Thoracic aorta (tissue), 2 donors: ENCODE measurements around the gene SCN3A. TPM values are rescaled to one million over a fixed set of nuclear protein-coding genes. Genes with fewer than 3 reads are reported as not detected.

Experiments used
- ATAC-seq: fragments of 150-250 bp; one replicate; pipeline ENCODE4 v1.8.0; 2017; ENCODE audit warnings: low read depth; ENCODE audit not compliant: insufficient number of reproducible peaks, low FRiP score
- DNase-seq: peaks from one replicate; pipeline ENCODE4 v3.0.0-alpha.2; 2020; ENCODE audit warnings: low spot score
- H3K27ac ChIP-seq, 2 donors: fragments of 200-600 bp; sonication (generic); 1 replicate in 1 of 2; 2 replicates in 1 of 2; pipeline ENCODE4 v1.5.1; 2016; ENCODE audit warnings: mild to moderate bottlenecking in 2 of 2, moderate library complexity in 2 of 2
- H3K27me3 ChIP-seq: fragments of 200-600 bp; sonication (generic); replicated peaks from 2 replicates; pipeline ENCODE4 v1.6.0; 2016; ENCODE audit warnings: mild to moderate bottlenecking; ENCODE audit not compliant: insufficient read depth
- H3K36me3 ChIP-seq: fragments of 200-600 bp; sonication (generic); one replicate; pipeline ENCODE4 v1.5.1; 2016
- H3K4me1 ChIP-seq, 2 donors: fragments of 200-600 bp; sonication (generic); 1 replicate in 1 of 2; 2 replicates in 1 of 2; pipeline versions ENCODE4 v1.5.1 to v1.6.0; 2016; ENCODE audit warnings: low read depth in 2 of 2, mild to moderate bottlenecking in 1 of 2; ENCODE audit not compliant: control insufficient read depth in 1 of 2
- H3K4me3 ChIP-seq: fragments of 200-600 bp; sonication (generic); 2 replicates; pipeline ENCODE4 v1.5.1; 2016; ENCODE audit warnings: mild to moderate bottlenecking
- H3K9me3 ChIP-seq: fragments of 200-600 bp; sonication (generic); 2 replicates; pipeline ENCODE4 v1.5.1; 2016
- total RNA-seq, 2 donors: library from RNA; depleted of rRNA; stranded (reverse); fragments of >200 nt; gene quantifications; one replicate each; pipeline versions ENCODE4 v1.1.0 to v1.2.3, GENCODE V29; 2016
- TF ChIP-seq, protein P1 (sequence below): fragments of 200-600 bp; sonication (generic); IDR thresholded peaks from one replicate; pipeline ENCODE4 v1.5.1; 2019; ENCODE audit warnings: antibody characterized with exemption

Gene SCN3A
- total RNA-seq, 2 donors from 2014 or later, result 6.0 to 8.3 TPM

DNA sequence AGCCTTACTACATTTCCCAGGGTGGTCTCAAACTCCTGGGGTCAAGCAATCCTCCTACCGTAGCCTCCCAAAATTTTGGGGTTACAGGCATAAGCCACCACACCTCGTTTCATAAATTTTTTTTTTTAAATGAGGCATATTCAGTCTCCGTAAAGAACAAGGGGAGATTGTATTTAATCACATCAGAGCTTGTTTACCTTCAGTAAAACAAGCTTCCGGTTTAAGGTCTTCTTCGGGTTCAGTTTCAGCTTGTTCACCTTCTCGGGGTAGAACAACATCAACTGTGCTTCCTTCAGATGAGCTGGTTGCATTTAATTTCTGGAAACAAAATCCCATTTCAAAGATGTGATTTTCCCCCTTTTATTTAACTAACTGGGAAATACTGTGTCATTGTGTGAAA, 88.6 kb downstream of the SCN3A start:
- no peaks in the 10 kb centered on the region for H3K36me3 ChIP-seq
- no peak overlapping the region for H3K4me3 ChIP-seq
- no peaks in the 10 kb centered on the region for H3K4me1 ChIP-seq
- H3K27ac ChIP-seq, result no peak overlapping the region
- TF ChIP-seq, protein P1, sequence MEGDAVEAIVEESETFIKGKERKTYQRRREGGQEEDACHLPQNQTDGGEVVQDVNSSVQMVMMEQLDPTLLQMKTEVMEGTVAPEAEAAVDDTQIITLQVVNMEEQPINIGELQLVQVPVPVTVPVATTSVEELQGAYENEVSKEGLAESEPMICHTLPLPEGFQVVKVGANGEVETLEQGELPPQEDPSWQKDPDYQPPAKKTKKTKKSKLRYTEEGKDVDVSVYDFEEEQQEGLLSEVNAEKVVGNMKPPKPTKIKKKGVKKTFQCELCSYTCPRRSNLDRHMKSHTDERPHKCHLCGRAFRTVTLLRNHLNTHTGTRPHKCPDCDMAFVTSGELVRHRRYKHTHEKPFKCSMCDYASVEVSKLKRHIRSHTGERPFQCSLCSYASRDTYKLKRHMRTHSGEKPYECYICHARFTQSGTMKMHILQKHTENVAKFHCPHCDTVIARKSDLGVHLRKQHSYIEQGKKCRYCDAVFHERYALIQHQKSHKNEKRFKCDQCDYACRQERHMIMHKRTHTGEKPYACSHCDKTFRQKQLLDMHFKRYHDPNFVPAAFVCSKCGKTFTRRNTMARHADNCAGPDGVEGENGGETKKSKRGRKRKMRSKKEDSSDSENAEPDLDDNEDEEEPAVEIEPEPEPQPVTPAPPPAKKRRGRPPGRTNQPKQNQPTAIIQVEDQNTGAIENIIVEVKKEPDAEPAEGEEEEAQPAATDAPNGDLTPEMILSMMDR, result no peak
- DNase-seq, result no peak
- ATAC-seq, result no peak
- no peaks in the 10 kb centered on the region for H3K9me3 ChIP-seq
- no peaks in the 10 kb centered on the region for H3K27me3 ChIP-seq

GRCh38 chr2:165114346-165114939, 89.4 kb downstream of the SCN3A start:
- Histone ChIP-seq H3K27me3 (no peaks in the 10 kb centered on the region), H3K36me3 (no peaks in the 10 kb centered on the region), H3K9me3 (no peaks in the 10 kb centered on the region), H3K4me3 (no peak overlapping the region), H3K4me1 (no peaks in the 10 kb centered on the region), H3K27ac (no peak overlapping the region)
- TF ChIP-seq, protein P1, result no peak
- ATAC-seq, result no peak
- no peak for DNase-seq

DNA sequence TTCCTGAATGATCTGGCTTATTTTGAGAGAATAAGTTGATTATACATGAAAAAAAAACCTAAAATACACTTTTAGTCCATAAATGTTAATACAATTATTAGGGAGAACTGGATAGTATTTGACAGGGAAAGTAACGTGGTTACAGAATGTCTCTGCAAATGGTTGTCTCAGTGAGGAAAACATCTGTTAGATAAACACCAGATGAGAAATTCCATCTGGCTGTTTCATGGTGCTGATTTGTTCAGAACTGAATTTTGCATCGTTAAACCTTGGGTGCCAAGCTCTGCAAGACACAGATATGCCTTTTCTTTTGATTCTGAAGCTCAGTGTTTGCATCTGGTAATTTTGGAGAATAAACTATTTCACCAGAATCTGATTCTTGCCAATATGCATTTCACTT, 90.4 kb downstream of the SCN3A start:
- H3K9me3 ChIP-seq, result no peaks in the 10 kb centered on the region
- H3K4me1 ChIP-seq, result no peaks in the 10 kb centered on the region
- TF ChIP-seq, protein P1, result no peak
- no peak overlapping the region for H3K27ac ChIP-seq
- no peaks in the 10 kb centered on the region for H3K36me3 ChIP-seq
- no peak overlapping the region for H3K4me3 ChIP-seq
- no peaks in the 10 kb centered on the region for H3K27me3 ChIP-seq
- DNase-seq (no peak), ATAC-seq (no peak)

- Histone ChIP-seq H3K9me3 (no peaks in the 10 kb centered on the region), H3K36me3 (no peaks in the 10 kb centered on the region), H3K27ac (no peak overlapping the region), H3K4me1 (no peaks in the 10 kb centered on the region), H3K4me3 (no peak overlapping the region), H3K27me3 (no peaks in the 10 kb centered on the region)
- no peak for ATAC-seq
- DNase-seq, result no peak
- TF ChIP-seq, protein P1, result no peak
Observed at GRCh38 chr2:165112789-165113188, 91.1 kb downstream of the SCN3A start.

DNA sequence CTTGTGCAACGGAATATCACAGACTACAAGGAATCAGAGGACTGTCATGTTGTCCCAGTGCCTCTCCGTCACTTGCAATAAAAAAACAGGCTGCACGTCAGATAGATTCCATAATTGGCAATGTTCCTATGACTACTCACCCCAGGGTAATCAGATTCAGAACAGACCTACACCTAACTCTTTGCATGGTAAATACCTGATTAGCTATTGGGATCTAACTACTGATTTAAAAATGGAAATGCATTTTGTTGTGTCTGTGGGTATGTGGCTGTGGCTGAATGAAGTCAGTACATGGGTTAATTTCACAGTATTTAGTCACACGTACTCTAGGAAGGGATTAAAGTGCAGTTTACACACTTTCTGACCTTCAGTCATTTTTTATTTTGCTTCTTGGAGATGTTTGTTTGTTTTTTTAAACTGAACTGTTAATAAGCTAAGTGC, 91.7 kb downstream of the SCN3A start:
- Histone ChIP-seq H3K27ac (no peak overlapping the region), H3K4me1 (no peaks in the 10 kb centered on the region), H3K9me3 (no peaks in the 10 kb centered on the region), H3K36me3 (no peaks in the 10 kb centered on the region), H3K27me3 (no peaks in the 10 kb centered on the region), H3K4me3 (no peak overlapping the region)
- DNase-seq (no peak), ATAC-seq (no peak)
- TF ChIP-seq, protein P1, result no peak
